SKM-1 (cell line): ENCODE measurements around the gene CDH4.
"Not testable (repeated sequence)": the region's sequence is repeated elsewhere in the genome, so short reads cannot be mapped to it uniquely, and the experiment has no call there.

Source experiments
- DNase-seq: peaks from one replicate; lab custom pipeline; 2025; ENCODE audit not compliant: unreplicated experiment; lab: John Stamatoyannopoulos, UW

Gene CDH4

GRCh38 chr20:61253640-61254511, 1.8 kb downstream of the CDH4 start:
- DNase-seq, result no peak

- no peak for DNase-seq
Observed at GRCh38 chr20:61254881-61255626, 3.0 kb downstream of the CDH4 start.

- DNase-seq, result no peak
Observed at GRCh38 chr20:61256365-61256764, 4.3 kb downstream of the CDH4 start.

- no peak for DNase-seq
Observed at GRCh38 chr20:61256824-61257223, 4.8 kb downstream of the CDH4 start.

- DNase-seq, result no peak
Observed at GRCh38 chr20:61257611-61258010, 5.5 kb downstream of the CDH4 start.

GRCh38 chr20:61259741-61260140, 7.7 kb downstream of the CDH4 start:
- DNase-seq, result no peak

- no peak for DNase-seq
Observed at GRCh38 chr20:61260905-61261304, 8.8 kb downstream of the CDH4 start.

- DNase-seq, result no peak
Observed at GRCh38 chr20:61262036-61262435, 10.0 kb downstream of the CDH4 start.

GRCh38 chr20:61262514-61262913, 10.5 kb downstream of the CDH4 start:
- no peak for DNase-seq

GRCh38 chr20:61263084-61263695, 11.1 kb downstream of the CDH4 start:
- no peak for DNase-seq

- DNase-seq, result no peak
Observed at GRCh38 chr20:61263938-61264337, 11.9 kb downstream of the CDH4 start.

- DNase-seq, result no peak
Observed at GRCh38 chr20:61267241-61267640, 15.2 kb downstream of the CDH4 start.

- no peak for DNase-seq
Observed at GRCh38 chr20:61268024-61268423, 16.0 kb downstream of the CDH4 start.

GRCh38 chr20:61271312-61272231, 19.5 kb downstream of the CDH4 start:
- no peak for DNase-seq

GRCh38 chr20:61273024-61273423, 21.0 kb downstream of the CDH4 start:
- DNase-seq, result not testable (repeated sequence)

- not testable (repeated sequence) for DNase-seq
Observed at GRCh38 chr20:61273666-61274065, 21.6 kb downstream of the CDH4 start.

- no peak for DNase-seq
Observed at GRCh38 chr20:61274326-61274725, 22.3 kb downstream of the CDH4 start.

GRCh38 chr20:61278296-61278695, 26.2 kb downstream of the CDH4 start:
- DNase-seq, result no peak

- no peak for DNase-seq
Observed at GRCh38 chr20:61279621-61280150, 27.6 kb downstream of the CDH4 start.

- DNase-seq, result no peak
Observed at GRCh38 chr20:61280217-61280980, 28.3 kb downstream of the CDH4 start.
